ENCODE measurements around the gene SSC5D.
"Not testable (repeated sequence)": the region's sequence is repeated elsewhere in the genome, so short reads cannot be mapped to it uniquely, and the experiment has no call there.

The SSC5D gene

DNA sequence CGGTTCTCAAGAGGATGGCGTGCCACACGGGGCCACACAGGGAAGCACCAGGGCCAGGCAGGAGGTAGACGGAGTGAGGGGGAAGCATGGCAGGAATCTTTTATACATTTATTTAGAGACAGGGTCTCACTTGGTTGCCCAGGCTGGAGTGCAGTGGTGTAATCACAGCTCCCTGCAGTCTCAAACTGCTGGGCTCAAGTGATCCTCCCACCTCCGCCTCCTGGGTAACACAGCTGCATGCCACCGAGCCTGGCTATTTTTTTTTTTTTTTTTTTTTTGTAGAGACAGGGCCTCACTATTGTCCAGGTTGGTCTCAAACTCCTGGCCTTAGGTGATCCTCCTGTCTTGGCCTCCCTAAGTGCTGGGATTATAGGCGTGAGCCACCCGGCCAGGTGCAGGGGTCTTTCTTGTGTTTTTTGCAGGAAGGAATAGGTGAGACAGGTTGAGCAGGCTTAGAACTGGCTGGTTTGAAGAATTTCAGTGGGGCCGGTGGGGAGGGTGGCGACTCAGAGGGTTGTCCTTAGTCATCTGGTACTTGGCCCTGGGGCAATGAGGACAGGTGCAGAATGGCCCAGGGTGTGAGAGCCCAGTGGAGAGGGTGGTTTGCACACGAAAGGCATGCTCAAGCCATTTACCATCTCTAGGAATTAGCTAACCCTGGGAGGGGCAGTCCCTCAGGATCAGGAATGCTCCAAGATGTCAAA lies 7.6 kb downstream of the SSC5D start:
- FAIRE-seq (no peak), DNase-seq (ENCODE audit: insufficient read length, low spot score) (no peak)

DNA sequence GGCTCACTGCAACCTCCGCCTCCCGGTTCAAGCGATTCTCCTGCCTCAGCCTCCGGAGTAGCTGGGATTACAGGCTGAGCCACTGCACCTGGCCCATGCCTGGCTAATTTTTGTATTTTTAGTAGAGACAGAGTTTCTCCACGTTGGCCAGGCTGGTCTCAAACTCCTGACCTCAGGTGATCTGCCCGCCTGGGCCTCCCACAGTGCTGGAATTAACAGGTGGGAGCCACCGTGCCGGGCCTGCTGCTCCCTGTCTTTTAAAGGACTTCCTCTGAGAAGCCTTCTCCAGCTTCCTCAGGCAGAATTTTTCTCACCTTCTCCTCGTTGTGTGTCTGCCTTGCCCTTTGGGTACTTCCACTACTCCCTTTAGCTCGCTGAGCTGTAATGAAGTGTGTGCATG lies 8.6 kb downstream of the SSC5D start:
- not testable (repeated sequence) for FAIRE-seq; DNase-seq (ENCODE audit: insufficient read length, low spot score)

More for the DNA sequence above, 7.6 kb downstream of the SSC5D start:
- TF ChIP-seq, protein P1, sequence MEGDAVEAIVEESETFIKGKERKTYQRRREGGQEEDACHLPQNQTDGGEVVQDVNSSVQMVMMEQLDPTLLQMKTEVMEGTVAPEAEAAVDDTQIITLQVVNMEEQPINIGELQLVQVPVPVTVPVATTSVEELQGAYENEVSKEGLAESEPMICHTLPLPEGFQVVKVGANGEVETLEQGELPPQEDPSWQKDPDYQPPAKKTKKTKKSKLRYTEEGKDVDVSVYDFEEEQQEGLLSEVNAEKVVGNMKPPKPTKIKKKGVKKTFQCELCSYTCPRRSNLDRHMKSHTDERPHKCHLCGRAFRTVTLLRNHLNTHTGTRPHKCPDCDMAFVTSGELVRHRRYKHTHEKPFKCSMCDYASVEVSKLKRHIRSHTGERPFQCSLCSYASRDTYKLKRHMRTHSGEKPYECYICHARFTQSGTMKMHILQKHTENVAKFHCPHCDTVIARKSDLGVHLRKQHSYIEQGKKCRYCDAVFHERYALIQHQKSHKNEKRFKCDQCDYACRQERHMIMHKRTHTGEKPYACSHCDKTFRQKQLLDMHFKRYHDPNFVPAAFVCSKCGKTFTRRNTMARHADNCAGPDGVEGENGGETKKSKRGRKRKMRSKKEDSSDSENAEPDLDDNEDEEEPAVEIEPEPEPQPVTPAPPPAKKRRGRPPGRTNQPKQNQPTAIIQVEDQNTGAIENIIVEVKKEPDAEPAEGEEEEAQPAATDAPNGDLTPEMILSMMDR (IDR thresholded peaks at IDR 0.05; ENCODE audit: insufficient read depth, missing control alignments): no peak

DNA sequence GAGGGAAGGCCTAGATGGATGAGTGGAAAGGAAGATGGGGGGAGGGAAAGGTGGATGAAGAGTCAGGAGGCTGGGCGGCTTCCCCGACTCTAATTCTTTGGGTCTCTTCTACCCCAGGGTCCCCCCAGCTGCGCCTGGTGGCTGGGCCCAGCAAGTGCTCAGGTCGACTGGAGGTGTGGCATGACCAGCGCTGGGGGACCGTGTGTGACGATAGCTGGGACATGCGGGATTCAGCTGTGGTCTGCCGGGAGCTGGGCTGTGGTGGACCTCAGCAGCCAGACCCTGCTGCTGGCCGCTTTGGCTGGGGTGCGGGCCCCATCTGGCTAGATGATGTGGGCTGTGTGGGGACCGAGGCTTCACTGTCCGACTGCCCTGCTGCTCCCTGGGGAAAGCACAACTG lies 9.5 kb downstream of the SSC5D start:
- TF ChIP-seq, protein P1 (IDR thresholded peaks at IDR 0.05; ENCODE audit: insufficient read depth, missing control alignments): no peak
- DNase-seq (ENCODE audit: insufficient read length, low spot score) (no peak), FAIRE-seq (no peak)

- no peak for DNase-seq (ENCODE audit: insufficient read length, low spot score)
- no peak for FAIRE-seq
- TF ChIP-seq, protein P1 (IDR thresholded peaks at IDR 0.05; ENCODE audit: insufficient read depth, missing control alignments): no peak
These were observed 10.1 kb downstream of the SSC5D start for GRCh38 chr19:55498246-55498840.

DNA sequence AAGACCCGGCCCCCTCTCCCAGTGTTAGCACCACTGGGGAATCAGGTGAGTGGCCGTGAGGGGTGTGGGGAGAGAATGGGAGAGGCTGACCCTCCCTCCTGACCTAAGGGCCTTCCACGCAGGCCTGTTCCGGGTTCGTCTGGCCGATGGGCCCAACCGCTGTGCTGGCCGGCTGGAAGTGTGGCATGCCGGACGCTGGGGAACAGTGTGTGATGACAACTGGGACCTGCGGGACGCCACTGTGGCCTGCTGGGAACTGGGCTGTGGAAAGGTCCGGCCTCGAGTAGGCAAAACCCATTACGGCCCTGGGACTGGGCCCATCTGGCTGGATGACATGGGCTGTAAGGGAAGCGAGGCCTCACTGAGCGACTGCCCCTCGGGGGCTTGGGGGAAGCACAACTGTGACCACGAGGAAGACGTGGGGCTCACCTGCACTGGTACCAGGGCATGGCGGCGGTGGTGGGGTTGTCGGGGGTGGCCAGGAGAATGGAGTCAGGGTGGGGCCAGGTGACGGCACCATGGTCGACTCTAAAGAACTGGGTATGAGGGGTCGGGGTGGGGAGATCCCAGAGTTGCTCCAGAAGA lies 12.2 kb downstream of the SSC5D start:
- no peak for DNase-seq (ENCODE audit: insufficient read length, low spot score)

DNA sequence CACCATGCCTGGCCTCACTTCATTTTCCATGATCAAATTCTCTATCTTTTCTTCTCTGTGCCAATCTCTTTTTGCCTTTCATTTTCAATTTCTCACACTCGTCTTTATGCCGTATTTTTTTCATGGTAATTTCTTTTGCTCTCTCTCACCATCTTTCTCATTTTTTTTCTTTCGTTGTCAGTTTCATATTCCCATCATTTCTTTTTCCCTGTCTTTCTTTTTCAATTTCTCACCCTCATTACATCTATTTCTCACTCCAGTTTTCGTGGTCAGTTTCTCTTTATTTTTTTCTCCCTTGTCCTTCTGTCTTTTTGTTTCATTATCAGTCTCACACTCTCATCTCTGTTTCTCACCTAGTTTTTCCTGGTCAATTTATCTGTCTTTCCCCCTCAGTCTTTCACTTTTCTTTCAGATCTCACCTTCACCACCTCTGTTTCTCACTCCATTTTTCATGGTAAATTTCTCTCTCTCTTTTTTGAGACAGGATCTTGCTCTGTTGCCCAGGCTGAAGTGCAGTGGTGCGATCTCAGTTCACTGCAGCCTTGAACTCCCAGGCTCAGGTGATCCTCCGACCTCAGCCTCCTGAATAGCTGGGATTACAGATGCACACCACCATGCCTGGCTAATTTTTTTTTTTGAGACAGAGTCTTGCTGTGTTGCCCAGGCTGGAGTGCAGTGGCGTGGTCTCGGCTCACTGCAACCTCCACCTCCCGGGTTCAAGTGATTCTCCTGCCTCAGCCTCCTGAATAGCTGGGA lies 14.1 kb downstream of the SSC5D start:
- FAIRE-seq (no peak), DNase-seq (ENCODE audit: insufficient read length, low spot score) (no peak)
- TF ChIP-seq, protein P1 (IDR thresholded peaks at IDR 0.05; ENCODE audit: insufficient read depth, missing control alignments): no peak

More for the DNA sequence above, 12.2 kb downstream of the SSC5D start:
- no peak for FAIRE-seq
- TF ChIP-seq, protein P1 (IDR thresholded peaks at IDR 0.05; ENCODE audit: insufficient read depth, missing control alignments): no peak

DNA sequence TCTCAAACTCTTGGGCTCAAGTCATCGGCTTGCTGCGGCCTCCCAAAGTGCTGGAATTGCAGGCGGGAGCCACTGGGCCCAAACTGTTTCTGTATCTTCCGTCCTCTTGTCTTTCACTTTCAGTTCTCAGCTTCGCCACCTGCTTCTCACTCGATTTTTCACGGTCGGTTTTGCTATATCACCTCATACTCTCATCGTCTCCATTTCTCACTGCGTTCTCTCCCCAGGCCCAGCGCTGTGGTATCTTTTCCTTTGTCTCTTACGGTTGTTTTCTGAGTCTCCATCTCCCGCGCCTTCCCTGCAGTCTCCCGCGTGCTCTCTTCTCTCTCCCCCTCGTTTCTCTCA lies 14.9 kb downstream of the SSC5D start:
- TF ChIP-seq, protein P1 (IDR thresholded peaks at IDR 0.05; ENCODE audit: insufficient read depth, missing control alignments): no peak
- no peak for FAIRE-seq

More for the DNA sequence above, 14.9 kb downstream of the SSC5D start:
- DNase-seq (ENCODE audit: insufficient read length, low spot score): no peak
